HG03108 (cell line): Measurements from ENCODE around the gene HOXB9.
A peak's percentile ranks its signal among the peaks of the same experiment; 100 is the strongest.

Source experiments
- ATAC-seq: cut with Tn5 transposase; IDR thresholded peaks from one replicate; pipeline ENCODE4 v1.9.1; 2021; ENCODE audit warnings: moderate library complexity; ENCODE audit not compliant: unreplicated experiment

Gene HOXB9

GRCh38 chr17:48626245-48627117 is at the start of gene HOXB9:
TSS of gene HOXB9 (minus strand) at chr17:48626358. CDS start at chr17:48626269, 89 bp downstream.
- no peak for ATAC-seq

- ATAC-seq: no peak
Measured at GRCh38 chr17:48672340-48672739, 46.2 kb upstream of the HOXB9 start.

GRCh38 chr17:48671697-48672171 is 45.6 kb upstream of the HOXB9 start:
- ATAC-seq: no peak

GRCh38 chr17:48663134-48663924 is 37.2 kb upstream of the HOXB9 start:
- no peak for ATAC-seq

- no peak for ATAC-seq
Measured at GRCh38 chr17:48655913-48656312, 29.8 kb upstream of the HOXB9 start.

- ATAC-seq: no peak
Measured at GRCh38 chr17:48649741-48650140, 23.6 kb upstream of the HOXB9 start.

GRCh38 chr17:48647963-48648245 is 21.7 kb upstream of the HOXB9 start:
- no peak for ATAC-seq

GRCh38 chr17:48647103-48647962 is 21.2 kb upstream of the HOXB9 start:
- no peak for ATAC-seq

GRCh38 chr17:48646183-48647102 is 20.3 kb upstream of the HOXB9 start:
- ATAC-seq: peak; percentile 38

GRCh38 chr17:48645639-48646182 is 19.6 kb upstream of the HOXB9 start:
- no peak for ATAC-seq

GRCh38 chr17:48644910-48645557 is 18.9 kb upstream of the HOXB9 start:
- ATAC-seq: no peak

- no peak for ATAC-seq
Measured at GRCh38 chr17:48644159-48644558, 18.0 kb upstream of the HOXB9 start.

- ATAC-seq: no peak
Measured at GRCh38 chr17:48643697-48644012, 17.5 kb upstream of the HOXB9 start.

GRCh38 chr17:48642843-48643696 is 16.9 kb upstream of the HOXB9 start:
- no peak for ATAC-seq

- ATAC-seq: no peak
Measured at GRCh38 chr17:48642059-48642842, 16.1 kb upstream of the HOXB9 start.

- no peak for ATAC-seq
Measured at GRCh38 chr17:48641541-48642058, 15.4 kb upstream of the HOXB9 start.

- ATAC-seq: no peak
Measured at GRCh38 chr17:48640858-48641180, 14.7 kb upstream of the HOXB9 start.
